Gastroesophageal sphincter (tissue), 4 donors: ENCODE results near the gene MPRIP. TPM values are rescaled to one million over a fixed set of nuclear protein-coding genes. Genes with fewer than 3 reads are reported as not detected.

Experiments used
- ATAC-seq: fragments of 150-250 bp; one replicate; pipeline ENCODE4 v1.9.1; 2016; ENCODE audit warnings: mild to moderate bottlenecking, moderate library complexity
- H3K27ac ChIP-seq, 4 donors: fragments of 200-600 bp; sonication (generic) in 3 of 4; 1 replicate in 3 of 4; 2 replicates in 1 of 4; pipeline ENCODE4 v1.5.1; 2016 to 2019
- H3K27me3 ChIP-seq: fragments of 200-600 bp; sonication (generic); one replicate; pipeline ENCODE4 v1.5.1; 2019
- H3K36me3 ChIP-seq, 2 donors: fragments of 200-600 bp; sonication (generic); one replicate each; pipeline ENCODE4 v1.5.1; 2019; ENCODE audit warnings: control low read depth in 1 of 2
- H3K4me1 ChIP-seq, 3 donors: fragments of 200-600 bp; sonication (generic); 1 replicate in 2 of 3; 2 replicates in 1 of 3; pipeline ENCODE4 v1.5.1; 2016 to 2019; ENCODE audit warnings: control low read depth in 2 of 3
- H3K4me3 ChIP-seq, 2 donors: fragments of 200-600 bp; sonication (generic); one replicate each; pipeline ENCODE4 v1.5.1; 2019; ENCODE audit warnings: mild to moderate bottlenecking in 1 of 2, moderate library complexity in 1 of 2
- H3K9me3 ChIP-seq, 3 donors: fragments of 200-600 bp; sonication (generic); one replicate each; pipeline ENCODE4 v1.5.1; 2017 to 2019; ENCODE audit warnings: control low read depth in 2 of 3
- CTCF ChIP-seq, 4 experiments: fragments of 200-600 bp in 2 of 4; fragments of 450-650 bp in 2 of 4; sonication (generic) in 1 of 4; IDR thresholded peaks; one replicate each; pipeline ENCODE4 v1.5.1; 2017 to 2019; ENCODE audit warnings: antibody characterized with exemption in 4 of 4, mild to moderate bottlenecking in 2 of 4, moderate library complexity in 2 of 4
- EP300 ChIP-seq: sonication (generic); formaldehyde crosslinking; IDR thresholded peaks from one replicate; pipeline ENCODE4 v1.6.1; 2017; ENCODE audit warnings: antibody characterized with exemption, mild to moderate bottlenecking
- POLR2A ChIP-seq, 2 donors: fragments of 450-650 bp; IDR thresholded peaks; one replicate each; pipeline ENCODE4 v1.6.1; 2017; ENCODE audit warnings: antibody characterized with exemption in 2 of 2, mild to moderate bottlenecking in 2 of 2, moderate library complexity in 1 of 2
- POLR2AphosphoS5 ChIP-seq: sonication (generic); formaldehyde crosslinking; IDR thresholded peaks from one replicate; pipeline ENCODE4 v1.6.1; 2017; ENCODE audit warnings: antibody characterized with exemption
- WGBS, 2 donors: methylation state at CpG; one replicate each; pipeline ENCODE4 v1.1.5; 2018; ENCODE audit warnings: low coverage in 1 of 2; 5-methylcytosine and 5-hydroxymethylcytosine counted together
- total RNA-seq, 4 donors: library from RNA; depleted of rRNA; stranded (reverse); fragments of >200 nt; gene quantifications; one replicate each; pipeline ENCODE4 v1.1.0, GENCODE V29; 2016

Gene MPRIP
- total RNA-seq, 4 donors from 2014 or later, result 113 to 233 (median 155) TPM

DNA sequence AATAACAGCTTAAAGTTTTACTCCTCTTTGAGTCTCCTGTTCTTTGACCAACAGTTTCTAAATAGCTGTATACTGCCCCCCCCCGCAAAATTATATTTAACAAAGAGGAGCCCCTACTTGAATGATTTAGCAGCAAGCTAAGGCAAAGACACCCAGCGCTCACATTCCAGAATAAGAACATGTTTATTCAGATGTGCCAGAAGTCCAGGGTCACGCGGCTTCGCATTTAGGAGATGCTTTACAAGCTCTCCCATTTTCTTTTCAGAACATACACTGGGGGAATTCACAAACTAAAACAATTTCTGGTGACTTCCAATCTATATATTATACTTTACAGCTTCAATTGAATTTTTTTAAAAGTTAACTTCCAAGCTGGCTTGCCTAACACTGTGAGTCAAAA, 158.6 kb downstream of the MPRIP start:
- H3K36me3 ChIP-seq, result peaks cover 0 to 10% of the 10 kb centered on the region in 2 donors
- H3K9me3 ChIP-seq, result no peaks in the 10 kb centered on the region
- H3K4me3 ChIP-seq, result peak overlapping the region in 1 of 2 donors; percentile 20
- H3K27me3 ChIP-seq, result no peaks in the 10 kb centered on the region
- H3K4me1 ChIP-seq, result peaks cover 9 to 68% (median 50%) of the 10 kb centered on the region in 3 donors
- H3K27ac ChIP-seq, result peak overlapping the region; percentile 71 to 97 (median 83)
- peak; percentile 37 for ATAC-seq
- 6 to 21% methylated on average over 4 to 5 of the region's 5 CpGs for WGBS, 2 donors
- TF ChIP-seq POLR2A (IDR thresholded peaks at IDR 0.05) (no peak), CTCF (IDR thresholded peaks at IDR 0.05) (no peak), EP300 (no peak), POLR2AphosphoS5 (peak; percentile 47)

DNA sequence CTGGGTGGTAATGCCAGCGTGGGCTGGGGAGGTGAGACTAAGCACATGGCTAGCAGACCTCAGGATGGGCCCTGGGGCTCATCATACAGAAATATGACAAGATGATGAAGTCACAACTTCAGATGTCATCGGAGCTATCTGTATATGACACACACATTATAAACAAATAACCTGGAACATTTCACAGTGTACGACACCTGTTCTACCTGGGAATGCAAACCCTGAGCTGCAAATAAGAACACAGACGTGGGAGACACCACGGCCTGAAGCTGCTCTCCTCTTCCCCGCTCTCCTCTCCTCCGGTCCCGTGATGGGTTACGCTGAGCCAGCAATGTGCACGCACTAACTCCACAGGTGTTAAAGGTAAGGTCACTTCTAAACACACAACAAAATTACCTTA, 159.0 kb downstream of the MPRIP start:
- peak overlapping the region; percentile 71 to 97 (median 83) for H3K27ac ChIP-seq
- ATAC-seq, result no peak

GRCh38 chr17:17201907-17202306, 159.7 kb downstream of the MPRIP start:
- no peak for ATAC-seq
- Histone ChIP-seq H3K9me3 (no peaks in the 10 kb centered on the region), H3K36me3 (peaks cover 0 to 10% of the 10 kb centered on the region in 2 donors), H3K27me3 (no peaks in the 10 kb centered on the region), H3K27ac (peak overlapping the region; percentile 15 to 97 (median 92)), H3K4me3 (no peak overlapping the region), H3K4me1 (peaks cover 9 to 79% (median 61%) of the 10 kb centered on the region in 3 donors)
- TF ChIP-seq POLR2AphosphoS5 (peak; percentile 74), CTCF (IDR thresholded peaks at IDR 0.05) (no peak), POLR2A (IDR thresholded peaks at IDR 0.05) (no peak), EP300 (no peak)
- WGBS, 2 donors, result 77% methylated on average over 7 of the region's 8 CpGs; no CpG with 5 or more reads in 1 of the 2 donors

More for the DNA sequence above, 159.0 kb downstream of the MPRIP start:
- no peaks in the 10 kb centered on the region for H3K27me3 ChIP-seq
- H3K9me3 ChIP-seq, result no peaks in the 10 kb centered on the region
- TF ChIP-seq POLR2A (IDR thresholded peaks at IDR 0.05) (no peak), CTCF (IDR thresholded peaks at IDR 0.05) (no peak), POLR2AphosphoS5 (no peak), EP300 (no peak)
- H3K36me3 ChIP-seq, result peaks cover 0 to 10% of the 10 kb centered on the region in 2 donors
- H3K4me1 ChIP-seq, result peaks cover 9 to 72% (median 54%) of the 10 kb centered on the region in 3 donors
- no peak overlapping the region for H3K4me3 ChIP-seq
- WGBS, 2 donors, result 38 to 77% methylated on average over 4 to 10 of the region's 10 CpGs

- no peak for ATAC-seq
- no peaks in the 10 kb centered on the region for H3K27me3 ChIP-seq
- H3K27ac ChIP-seq, result peak overlapping the region; percentile 85 to 97 (median 92)
- peaks cover 9 to 88% (median 63%) of the 10 kb centered on the region in 3 donors for H3K4me1 ChIP-seq
- H3K9me3 ChIP-seq, result no peaks in the 10 kb centered on the region
- WGBS, 2 donors, result 76% methylated on average over 6 of the region's 15 CpGs; no CpG with 5 or more reads in 1 of the 2 donors
- peaks cover 0 to 10% of the 10 kb centered on the region in 2 donors for H3K36me3 ChIP-seq
- TF ChIP-seq CTCF (IDR thresholded peaks at IDR 0.05), result no peak
- no peak for TF ChIP-seq EP300
- TF ChIP-seq POLR2AphosphoS5, result no peak
- H3K4me3 ChIP-seq, result peak overlapping the region in 1 of 2 donors; percentile 72
Observed at GRCh38 chr17:17203173-17203730, 161.0 kb downstream of the MPRIP start.

DNA sequence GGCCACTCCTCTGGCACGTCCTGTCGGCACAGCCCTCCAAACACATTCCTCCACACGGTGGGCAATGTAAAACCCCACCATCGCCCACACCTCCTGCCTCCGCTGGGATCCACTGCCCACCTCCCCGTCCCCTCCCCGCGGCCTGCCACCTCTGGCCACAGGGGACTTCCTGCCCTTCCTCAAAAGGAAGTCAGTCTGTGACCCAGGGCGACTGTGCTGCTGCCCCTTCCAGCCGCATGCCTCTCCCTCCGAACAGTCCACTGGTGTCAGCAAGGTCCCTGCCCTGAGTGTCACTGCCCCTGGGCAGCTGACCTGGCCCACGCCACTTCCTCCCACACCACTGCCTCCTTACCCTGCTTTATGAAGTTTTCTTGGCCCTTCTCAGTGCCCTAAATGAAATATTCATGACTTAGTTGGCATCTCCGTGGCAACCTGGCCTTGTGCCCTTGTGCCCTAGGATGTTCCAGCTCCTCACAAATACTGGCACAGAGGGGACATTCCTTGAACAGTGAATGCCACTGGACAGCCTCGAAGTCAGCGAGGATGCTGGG, 161.9 kb downstream of the MPRIP start:
- Histone ChIP-seq H3K9me3 (no peaks in the 10 kb centered on the region), H3K36me3 (peaks cover 0 to 10% of the 10 kb centered on the region in 2 donors), H3K27ac (peak overlapping the region; percentile 85 to 97 (median 92)), H3K27me3 (no peaks in the 10 kb centered on the region), H3K4me1 (peaks cover 9 to 87% (median 63%) of the 10 kb centered on the region in 3 donors), H3K4me3 (peak overlapping the region in 1 of 2 donors; percentile 72)
- ATAC-seq, result peak; percentile 33
- 6 to 61% methylated on average over 3 to 10 of the region's 15 CpGs for WGBS, 2 donors
- TF ChIP-seq CTCF (IDR thresholded peaks at IDR 0.05) (no peak), POLR2AphosphoS5 (peak; percentile 82), EP300 (no peak), POLR2A (IDR thresholded peaks at IDR 0.05) (peak in 1 of 2 donors; percentile 31)
